Suprapubic skin (tissue), 3 donors: ENCODE data around the gene PPP2R5C.

ENCODE experiments used
- POLR2A ChIP-seq, 2 donors: fragments of 450-650 bp; IDR thresholded peaks; one replicate each; pipeline ENCODE4 v1.6.1; 2017; ENCODE audit warnings: antibody characterized with exemption in 2 of 2, mild to moderate bottlenecking in 2 of 2, moderate library complexity in 2 of 2
- TF ChIP-seq, protein P1 (sequence below), 2 donors: fragments of 200-600 bp in 1 of 2; fragments of 450-650 bp in 1 of 2; sonication (generic) in 1 of 2; IDR thresholded peaks; one replicate each; pipeline ENCODE4 v1.5.1; 2016 to 2019; ENCODE audit warnings: antibody characterized with exemption in 2 of 2, mild to moderate bottlenecking in 1 of 2, moderate library complexity in 1 of 2

DNA sequence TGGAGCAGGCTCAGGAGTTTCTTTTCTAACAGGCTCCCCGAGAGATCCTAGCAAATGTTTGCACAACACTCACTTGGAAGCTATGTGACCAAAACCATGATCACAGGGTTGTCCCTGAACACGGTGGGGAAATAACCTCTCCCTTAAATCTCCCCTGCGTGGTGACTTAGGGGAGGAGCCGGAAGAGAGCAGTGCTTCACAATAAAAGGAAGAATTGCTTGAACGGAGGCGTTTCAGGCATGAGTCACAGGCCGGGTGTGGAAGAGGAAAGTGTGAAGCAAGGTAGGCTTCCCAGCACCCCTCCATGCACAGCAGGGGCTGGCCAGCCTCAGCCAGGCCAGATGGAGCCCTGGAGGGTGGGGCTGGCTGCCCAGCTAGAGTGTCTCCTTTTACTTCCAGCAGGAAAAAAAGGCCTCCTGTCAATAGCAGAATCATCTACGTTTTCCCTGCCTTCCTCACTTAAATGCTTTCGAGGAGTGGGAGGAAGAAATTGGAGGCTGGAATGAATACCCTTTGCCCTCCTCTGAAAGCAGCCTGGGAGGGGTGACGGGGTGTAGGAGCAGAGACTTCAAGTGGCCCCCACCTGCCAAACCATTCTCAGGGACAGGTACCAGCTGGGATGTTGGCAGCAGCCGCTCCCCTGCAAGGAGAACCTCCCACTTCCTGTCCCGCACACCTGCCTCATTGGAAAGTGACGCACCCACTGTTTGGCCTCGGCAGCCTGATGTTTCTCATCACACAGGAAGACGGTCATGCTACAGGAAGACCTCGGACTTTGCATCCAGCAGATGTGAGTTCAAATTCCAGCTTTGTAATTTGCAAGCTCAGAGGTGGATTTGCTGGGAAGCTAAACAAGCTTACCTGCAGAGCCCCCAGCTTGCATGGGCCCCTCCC is 30.1 kb upstream of the PPP2R5C start:
- TF ChIP-seq, protein P1, sequence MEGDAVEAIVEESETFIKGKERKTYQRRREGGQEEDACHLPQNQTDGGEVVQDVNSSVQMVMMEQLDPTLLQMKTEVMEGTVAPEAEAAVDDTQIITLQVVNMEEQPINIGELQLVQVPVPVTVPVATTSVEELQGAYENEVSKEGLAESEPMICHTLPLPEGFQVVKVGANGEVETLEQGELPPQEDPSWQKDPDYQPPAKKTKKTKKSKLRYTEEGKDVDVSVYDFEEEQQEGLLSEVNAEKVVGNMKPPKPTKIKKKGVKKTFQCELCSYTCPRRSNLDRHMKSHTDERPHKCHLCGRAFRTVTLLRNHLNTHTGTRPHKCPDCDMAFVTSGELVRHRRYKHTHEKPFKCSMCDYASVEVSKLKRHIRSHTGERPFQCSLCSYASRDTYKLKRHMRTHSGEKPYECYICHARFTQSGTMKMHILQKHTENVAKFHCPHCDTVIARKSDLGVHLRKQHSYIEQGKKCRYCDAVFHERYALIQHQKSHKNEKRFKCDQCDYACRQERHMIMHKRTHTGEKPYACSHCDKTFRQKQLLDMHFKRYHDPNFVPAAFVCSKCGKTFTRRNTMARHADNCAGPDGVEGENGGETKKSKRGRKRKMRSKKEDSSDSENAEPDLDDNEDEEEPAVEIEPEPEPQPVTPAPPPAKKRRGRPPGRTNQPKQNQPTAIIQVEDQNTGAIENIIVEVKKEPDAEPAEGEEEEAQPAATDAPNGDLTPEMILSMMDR (IDR thresholded peaks at IDR 0.05) = no peak
- TF ChIP-seq POLR2A (IDR thresholded peaks at IDR 0.05) = no peak
